Right atrium auricular region (tissue), 2 donors: ENCODE data around the gene LGALS7. TPM values are rescaled to one million over a fixed set of nuclear protein-coding genes. Genes with fewer than 3 reads are reported as not detected.
"Not testable (repeated sequence)": the region's sequence is repeated elsewhere in the genome, so short reads cannot be mapped to it uniquely, and the experiment has no call there.

ENCODE experiments used
- DNase-seq: peaks from one replicate; pipeline ENCODE4 v3.0.0-alpha.2; 2019; ENCODE audit warnings: low spot score
- H3K27ac ChIP-seq, 2 donors: fragments of 200-600 bp; sonication (generic); 1 replicate in 1 of 2; 2 replicates in 1 of 2; pipeline ENCODE4 v1.5.1; 2016 to 2019
- H3K27me3 ChIP-seq, 2 donors: fragments of 200-600 bp; sonication (generic); one replicate each; pipeline versions ENCODE4 v1.5.1 to v1.6.0; 2017 to 2019
- H3K36me3 ChIP-seq: fragments of 200-600 bp; sonication (generic); one replicate; pipeline ENCODE4 v1.5.1; 2016
- H3K4me1 ChIP-seq, 2 donors: fragments of 200-600 bp; sonication (generic); one replicate each; pipeline versions ENCODE4 v1.5.1 to v1.6.0; 2017 to 2019
- H3K4me3 ChIP-seq, 2 donors: fragments of 200-600 bp; sonication (generic); 1 replicate in 1 of 2; 2 replicates in 1 of 2; pipeline ENCODE4 v1.5.1; 2017 to 2019; ENCODE audit warnings: mild to moderate bottlenecking in 1 of 2, moderate library complexity in 1 of 2
- H3K9me3 ChIP-seq, 2 donors: fragments of 200-600 bp; sonication (generic); one replicate each; pipeline ENCODE4 v1.5.1; 2019
- total RNA-seq, 2 donors: library from RNA; depleted of rRNA; stranded (reverse); fragments of >200 nt; gene quantifications; one replicate each; pipeline ENCODE4 v1.1.0, GENCODE V29; 2016
- TF ChIP-seq, protein P1 (sequence below), 2 donors: fragments of 200-600 bp; sonication (generic); IDR thresholded peaks; one replicate each; pipeline ENCODE4 v1.5.1; 2019; ENCODE audit warnings: antibody characterized with exemption in 2 of 2

The LGALS7 gene
- total RNA-seq, 2 donors from 2014 or later: not detected

DNA sequence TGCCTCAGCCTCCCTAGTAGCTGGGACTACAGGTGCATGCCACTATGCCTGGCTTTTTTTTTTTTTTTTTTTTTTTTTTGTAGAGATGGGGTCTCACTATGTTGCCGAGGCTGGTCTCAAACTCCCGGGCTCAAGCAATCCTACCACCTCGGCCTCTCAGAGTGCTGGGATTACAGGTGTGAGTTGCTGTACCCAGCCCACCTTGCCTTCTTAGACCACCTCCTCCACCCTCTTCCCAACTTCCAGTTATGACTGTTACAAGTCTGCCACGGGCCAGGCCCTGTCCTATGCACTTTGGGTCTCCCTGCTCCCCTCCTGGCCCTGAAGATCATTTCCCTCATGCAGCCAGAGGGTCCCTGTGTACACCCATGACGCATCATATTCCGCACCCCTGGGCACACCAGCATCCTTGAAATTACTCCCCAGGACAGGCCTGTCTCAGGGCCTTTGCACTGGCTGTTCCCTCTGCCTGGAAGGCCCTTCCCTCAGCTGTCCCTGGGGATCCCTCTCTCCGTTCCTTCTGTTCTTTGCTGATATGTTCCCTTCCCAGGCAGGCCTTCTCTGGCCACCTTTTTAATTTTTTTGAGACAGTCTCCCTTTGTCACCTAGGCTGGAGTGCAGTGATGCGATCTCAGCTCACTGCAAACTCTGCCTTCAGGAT is 36.4 kb upstream of the LGALS7 start:
- Histone ChIP-seq H3K4me3 (no peak overlapping the region), H3K27ac (no peak overlapping the region), H3K36me3 (peaks cover 2% of the 10 kb centered on the region), H3K4me1 (no peaks in the 10 kb centered on the region), H3K9me3 (no peaks in the 10 kb centered on the region), H3K27me3 (no peaks in the 10 kb centered on the region)
- no peak for DNase-seq
- TF ChIP-seq, protein P1, sequence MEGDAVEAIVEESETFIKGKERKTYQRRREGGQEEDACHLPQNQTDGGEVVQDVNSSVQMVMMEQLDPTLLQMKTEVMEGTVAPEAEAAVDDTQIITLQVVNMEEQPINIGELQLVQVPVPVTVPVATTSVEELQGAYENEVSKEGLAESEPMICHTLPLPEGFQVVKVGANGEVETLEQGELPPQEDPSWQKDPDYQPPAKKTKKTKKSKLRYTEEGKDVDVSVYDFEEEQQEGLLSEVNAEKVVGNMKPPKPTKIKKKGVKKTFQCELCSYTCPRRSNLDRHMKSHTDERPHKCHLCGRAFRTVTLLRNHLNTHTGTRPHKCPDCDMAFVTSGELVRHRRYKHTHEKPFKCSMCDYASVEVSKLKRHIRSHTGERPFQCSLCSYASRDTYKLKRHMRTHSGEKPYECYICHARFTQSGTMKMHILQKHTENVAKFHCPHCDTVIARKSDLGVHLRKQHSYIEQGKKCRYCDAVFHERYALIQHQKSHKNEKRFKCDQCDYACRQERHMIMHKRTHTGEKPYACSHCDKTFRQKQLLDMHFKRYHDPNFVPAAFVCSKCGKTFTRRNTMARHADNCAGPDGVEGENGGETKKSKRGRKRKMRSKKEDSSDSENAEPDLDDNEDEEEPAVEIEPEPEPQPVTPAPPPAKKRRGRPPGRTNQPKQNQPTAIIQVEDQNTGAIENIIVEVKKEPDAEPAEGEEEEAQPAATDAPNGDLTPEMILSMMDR (IDR thresholded peaks at IDR 0.05): no peak

DNA sequence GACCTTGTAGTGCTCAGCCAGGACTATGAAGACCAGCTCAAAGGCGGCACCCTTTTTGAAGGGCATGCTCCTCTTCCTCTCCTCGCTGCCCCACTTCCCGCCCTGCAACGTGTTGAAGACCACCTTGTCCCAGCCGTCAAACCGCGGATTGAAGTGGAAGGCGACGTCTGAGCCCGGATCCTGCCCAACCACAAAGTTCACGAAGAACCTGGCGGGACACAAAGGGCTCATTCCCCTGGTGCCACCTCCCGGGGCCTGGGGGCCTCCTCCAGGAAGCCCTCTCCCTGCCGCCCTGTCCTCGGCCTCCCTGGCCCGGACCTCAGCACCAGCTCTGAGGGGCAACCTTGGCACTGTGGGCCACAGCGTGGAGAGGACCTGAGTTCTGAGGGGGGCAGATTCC is 35.4 kb upstream of the LGALS7 start:
- H3K4me1 ChIP-seq: no peaks in the 10 kb centered on the region
- no peaks in the 10 kb centered on the region for H3K27me3 ChIP-seq
- no peak for DNase-seq
- H3K27ac ChIP-seq: no peak overlapping the region
- H3K36me3 ChIP-seq: no peaks in the 10 kb centered on the region
- no peak overlapping the region for H3K4me3 ChIP-seq
- TF ChIP-seq, protein P1 (IDR thresholded peaks at IDR 0.05): no peak
- H3K9me3 ChIP-seq: no peaks in the 10 kb centered on the region

DNA sequence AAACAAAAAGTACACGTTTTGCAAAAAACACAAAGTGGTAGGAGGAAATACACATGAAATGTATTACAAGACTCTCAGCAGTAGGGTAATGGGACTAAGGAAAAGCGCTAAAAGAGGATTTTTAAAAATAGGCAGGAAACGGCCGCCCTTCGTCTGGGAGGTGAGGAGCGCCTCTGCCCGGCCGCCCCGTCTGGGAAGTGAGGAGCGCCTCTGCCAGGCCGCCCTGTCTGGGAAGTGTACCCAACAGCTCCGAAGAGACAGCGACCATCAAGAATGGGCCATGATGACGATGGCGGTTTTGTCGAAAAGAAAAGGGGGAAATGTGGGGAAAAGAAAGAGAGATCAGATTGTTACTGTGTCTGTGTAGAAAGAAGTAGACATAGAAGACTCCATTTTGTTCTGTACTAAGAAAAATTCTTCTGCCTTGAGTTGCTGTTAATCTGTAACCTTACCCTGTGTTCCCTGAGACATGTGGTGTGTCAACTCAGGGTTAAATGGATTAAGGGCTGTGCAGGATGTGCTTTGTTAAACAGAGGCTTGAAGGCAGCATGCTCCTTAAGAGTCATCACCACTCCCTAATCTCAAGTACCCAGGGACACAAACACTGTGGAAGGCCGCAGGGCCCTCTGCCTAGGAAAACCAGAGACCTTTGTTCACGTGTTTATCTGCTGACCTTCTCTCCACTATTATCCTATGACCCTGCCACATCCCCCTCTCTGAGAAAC is 34.2 kb upstream of the LGALS7 start:
- not testable (repeated sequence) for DNase-seq, H3K4me1 ChIP-seq, H3K9me3 ChIP-seq, H3K36me3 ChIP-seq, H3K27me3 ChIP-seq, H3K4me3 ChIP-seq, H3K27ac ChIP-seq

DNA sequence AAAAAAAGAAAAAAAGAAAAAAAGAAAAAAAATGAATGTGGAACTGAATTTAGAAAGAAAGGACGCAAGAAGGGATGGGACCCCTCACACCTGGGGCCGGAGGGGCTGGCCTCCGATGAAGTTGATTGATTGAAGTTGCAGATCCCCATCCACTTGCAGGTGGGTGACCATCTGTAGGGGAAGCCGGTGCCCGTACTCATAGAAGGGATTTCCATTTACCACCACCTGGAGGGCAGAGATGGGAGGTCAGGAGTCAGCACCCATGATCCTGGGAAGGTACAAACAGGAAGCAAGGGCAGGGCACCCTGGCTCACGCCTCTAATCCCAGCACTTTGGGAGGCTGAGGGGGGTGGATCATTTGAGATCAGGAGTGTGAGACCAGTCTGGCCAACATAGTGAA is 33.1 kb upstream of the LGALS7 start:
- Histone ChIP-seq H3K36me3 (peaks cover 6% of the 10 kb centered on the region), H3K9me3 (no peaks in the 10 kb centered on the region), H3K4me1 (no peaks in the 10 kb centered on the region), H3K27me3 (no peaks in the 10 kb centered on the region), H3K4me3 (no peak overlapping the region), H3K27ac (no peak overlapping the region)
- TF ChIP-seq, protein P1 (IDR thresholded peaks at IDR 0.05): no peak
- DNase-seq: no peak

DNA sequence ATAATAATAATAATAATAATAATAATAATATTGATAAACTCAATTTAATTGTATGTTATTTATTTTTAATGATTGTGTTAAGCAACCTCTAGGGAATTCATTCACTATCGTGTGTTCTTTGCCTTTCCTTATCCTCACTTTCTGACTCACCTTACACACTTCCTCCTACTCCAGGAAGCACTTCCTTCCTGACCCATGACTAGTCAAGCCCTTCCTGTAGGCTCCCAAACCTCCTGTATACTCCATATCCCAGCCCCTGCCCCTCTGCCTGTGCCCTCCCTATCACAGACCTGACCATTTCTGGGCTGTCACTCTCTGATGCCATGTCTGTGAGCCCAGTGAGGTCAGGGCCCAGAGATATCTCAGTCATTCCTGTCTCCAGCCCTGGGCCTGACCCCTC is 31.9 kb upstream of the LGALS7 start:
- H3K4me1 ChIP-seq: no peaks in the 10 kb centered on the region
- no peaks in the 10 kb centered on the region for H3K27me3 ChIP-seq
- peaks cover 6% of the 10 kb centered on the region for H3K36me3 ChIP-seq
- no peak for DNase-seq
- TF ChIP-seq, protein P1 (IDR thresholded peaks at IDR 0.05): no peak
- H3K27ac ChIP-seq: no peak overlapping the region
- no peak overlapping the region for H3K4me3 ChIP-seq
- H3K9me3 ChIP-seq: no peaks in the 10 kb centered on the region

DNA sequence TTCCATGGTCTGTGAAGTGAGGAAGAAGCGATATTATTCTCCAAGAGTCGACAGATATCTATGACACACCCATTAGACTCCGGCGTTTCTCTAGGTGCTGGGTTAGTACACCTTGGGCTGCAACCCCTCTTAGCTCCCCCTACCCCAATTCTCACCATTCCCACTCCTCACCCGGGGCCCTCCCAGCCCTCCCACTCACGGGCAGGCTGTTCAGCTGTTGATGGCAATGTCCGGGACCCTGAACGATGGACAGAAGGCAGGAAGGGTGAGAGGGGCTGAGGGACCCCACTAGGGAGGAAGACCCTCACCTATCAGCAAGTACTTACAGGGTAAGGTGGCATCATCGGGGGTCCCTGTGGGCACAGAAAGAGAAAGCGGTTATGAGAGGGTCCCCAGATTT is 30.2 kb upstream of the LGALS7 start:
- Histone ChIP-seq H3K36me3 (peaks cover 6% of the 10 kb centered on the region), H3K4me3 (no peak overlapping the region), H3K27ac (no peak overlapping the region), H3K4me1 (no peaks in the 10 kb centered on the region), H3K27me3 (no peaks in the 10 kb centered on the region), H3K9me3 (no peaks in the 10 kb centered on the region)
- TF ChIP-seq, protein P1 (IDR thresholded peaks at IDR 0.05): no peak
- DNase-seq: no peak
